Tibial nerve (tissue), 4 donors: ENCODE data around the gene MPC1L.

Source experiments
- CTCF ChIP-seq, 5 experiments: fragments of 200-600 bp in 3 of 5; fragments of 450-650 bp in 2 of 5; sonication (generic) in 3 of 5; IDR thresholded peaks; one replicate each; pipeline ENCODE4 v1.5.1; 2016 to 2019; ENCODE audit warnings: antibody characterized with exemption in 5 of 5, mild to moderate bottlenecking in 3 of 5, moderate library complexity in 2 of 5
- EP300 ChIP-seq, 2 donors: sonication (generic); formaldehyde crosslinking; IDR thresholded peaks; one replicate each; pipeline ENCODE4 v1.6.1; 2017; ENCODE audit warnings: antibody characterized with exemption in 2 of 2, mild to moderate bottlenecking in 1 of 2

GRCh38 chrX:40663078-40663740 is 40.0 kb downstream of the MPC1L start:
- TF ChIP-seq CTCF (IDR thresholded peaks at IDR 0.05) = no peak
- no peak for TF ChIP-seq EP300 (IDR thresholded peaks at IDR 0.05)
